ENCODE measurements around the gene GJC2.

- no peak for TF ChIP-seq CTCF (IDR thresholded peaks at IDR 0.05 in 2 of 3, conservative IDR thresholded peaks at IDR 0.05 in 1 of 3; ENCODE audit: borderline replicate concordance in 1 of 3, insufficient read depth in 1 of 3, low read depth in 2 of 3, low read length in 2 of 3)
- TF ChIP-seq EZH2phosphoT487 (IDR thresholded peaks at IDR 0.05; ENCODE audit: borderline replicate concordance), result no peak
- TF ChIP-seq ZFX (IDR thresholded peaks at IDR 0.05), result no peak
- TF ChIP-seq JUND (IDR thresholded peaks at IDR 0.05), result no peak
- no peak for TF ChIP-seq ZBTB33 (IDR thresholded peaks at IDR 0.05; ENCODE audit: extremely low read depth, insufficient replicate concordance, low read length)
- no peak for TF ChIP-seq POLR2A (IDR thresholded peaks at IDR 0.05; ENCODE audit: borderline replicate concordance, extremely low read depth, insufficient read depth, insufficient read length)
- no peak for TF ChIP-seq ELF1 (IDR thresholded peaks at IDR 0.05; ENCODE audit: borderline replicate concordance, low read depth)
- no peak for TF ChIP-seq RAD21 (IDR thresholded peaks at IDR 0.05; ENCODE audit: low read depth)
These were observed 37.1 kb upstream of the GJC2 start for GRCh38 chr1:228112617-228113016.

All from HCT116 (cell line).